ENCODE data around the gene ADAM23.

DNA sequence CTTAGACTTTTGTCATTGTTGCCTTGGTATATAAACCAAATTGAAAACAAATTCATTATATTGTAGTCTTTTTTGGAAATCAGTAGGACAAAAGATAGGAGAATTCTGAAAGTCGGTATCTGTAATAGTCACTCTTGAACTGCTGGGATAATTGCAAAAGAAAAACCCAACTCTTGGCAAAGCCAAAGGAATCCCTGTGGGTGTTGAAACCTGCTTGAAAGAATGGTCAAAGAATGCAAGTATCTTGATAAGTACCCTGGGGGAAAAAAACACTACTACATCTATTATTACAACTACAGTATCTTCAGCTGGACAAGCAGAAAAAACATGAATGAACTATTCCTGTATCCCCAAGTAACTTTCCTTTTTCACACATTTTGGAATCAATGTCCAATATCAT is 191.7 kb downstream of the ADAM23 start:
- TF ChIP-seq CTCF (IDR thresholded peaks at IDR 0.05; ENCODE audit: insufficient read depth, low read length, poor library complexity, severe bottlenecking), result no peak
- TF ChIP-seq EZH2phosphoT487 (conservative IDR thresholded peaks at IDR 0.05; ENCODE audit: low read length), result no peak
